ENCODE results near the gene TNP1.

DNA sequence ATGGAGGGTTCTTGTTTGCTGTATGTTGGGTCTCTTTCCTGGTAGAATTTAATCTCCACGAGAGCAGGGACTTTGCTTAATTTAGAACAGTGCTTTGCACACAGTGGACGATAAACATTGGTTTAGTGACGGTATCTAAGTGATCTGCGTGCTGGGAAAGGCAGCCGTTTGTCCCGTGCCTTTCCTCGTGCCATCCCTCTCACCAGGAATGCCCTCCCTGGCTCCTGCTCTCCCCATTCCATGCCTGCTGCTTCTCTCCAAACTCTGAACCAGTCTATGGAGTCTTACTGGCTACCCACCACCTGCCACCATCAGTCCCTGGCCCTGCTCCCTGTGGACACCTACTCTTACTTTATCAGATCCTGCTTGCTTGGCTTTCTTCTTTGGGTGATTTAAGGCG, 27.3 kb upstream of the TNP1 start:
- no peak for TF ChIP-seq CTCF (IDR thresholded peaks at IDR 0.05)
- no peak for TF ChIP-seq POLR2A (IDR thresholded peaks at IDR 0.05)
